Measurements from ENCODE around the gene GPR146. TPM values are rescaled to one million over a fixed set of nuclear protein-coding genes. Genes with fewer than 3 reads are reported as not detected.
A peak's percentile ranks its signal among the peaks of the same experiment; 100 is the strongest.

GPR146 gene
- total and polyA plus RNA-seq, 9 of the 15 experiments (the other 6 are each of a cell fraction or from before 2014, with no cell fraction given): 0.22 to 3.6 (median 0.64) TPM; not detected in 2

DNA sequence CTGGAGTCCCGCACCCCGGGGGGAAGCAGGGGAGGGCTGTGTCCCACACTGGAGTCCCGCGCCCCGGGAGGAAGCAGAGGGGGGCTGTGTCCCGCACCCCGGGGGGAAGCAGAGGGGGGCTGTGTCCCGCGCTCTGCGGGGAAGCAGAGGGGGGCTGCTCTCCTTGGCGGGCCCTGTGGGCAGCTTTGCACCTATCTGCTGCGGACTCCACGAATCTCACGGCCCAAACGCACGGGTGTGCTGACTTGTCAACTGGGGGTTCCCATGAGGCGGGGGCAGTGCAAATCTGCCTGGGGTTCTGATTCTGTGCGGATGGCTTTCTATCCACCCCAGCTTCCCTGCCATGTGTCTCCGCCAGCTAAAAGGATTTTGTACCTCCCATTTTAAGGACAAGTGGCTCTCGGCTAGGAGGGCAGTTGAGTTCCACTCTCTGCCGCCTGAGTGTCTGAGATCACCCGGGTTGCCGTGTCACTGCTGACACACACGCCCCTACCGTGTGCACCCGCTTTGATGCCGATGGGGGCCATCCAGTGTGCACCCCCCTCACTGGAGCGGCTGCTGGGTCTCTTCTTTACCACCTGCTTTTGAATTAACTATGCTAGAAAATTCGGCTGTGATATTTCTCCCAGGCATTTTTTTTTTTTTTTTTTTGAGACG is 64.0 kb downstream of the GPR146 start (continued):
- TF ChIP-seq NR4A1 (CRISPR knock-in tag; IDR thresholded peaks at IDR 0.05) (no peak), NR4A1 (tag; IDR thresholded peaks at IDR 0.05) (no peak), HMG20A (CRISPR knock-in tag; conservative IDR thresholded peaks at IDR 0.05) (no peak), MAZ (CRISPR knock-in tag; conservative IDR thresholded peaks at IDR 0.05 in 1 of 2, IDR thresholded peaks at IDR 0.05 in 1 of 2) (no peak), HBP1 (CRISPR knock-in tag; IDR thresholded peaks at IDR 0.05) (no peak), ZKSCAN3 (CRISPR knock-in tag; IDR thresholded peaks at IDR 0.05) (no peak), FOXK2 (conservative IDR thresholded peaks at IDR 0.05 in 1 of 2, IDR thresholded peaks at IDR 0.05 in 1 of 2; ENCODE audit: low read depth in 2 of 2) (no peak), FOSL1 (tag; conservative IDR thresholded peaks at IDR 0.05) (no peak), ETS2 (tag; IDR thresholded peaks at IDR 0.05; ENCODE audit: borderline replicate concordance, poor library complexity, severe bottlenecking) (no peak), DLX4 (CRISPR knock-in tag; IDR thresholded peaks at IDR 0.05) (no peak), ZNF766 (CRISPR knock-in tag; conservative IDR thresholded peaks at IDR 0.05) (no peak), SREBF2 (CRISPR knock-in tag; IDR thresholded peaks at IDR 0.05) (no peak)

MicroRNAs encoded within 50 kb of the gene (microRNA counts, 767-probe panel; counts per million panel counts)
- microRNA hsa-miR-339-3p (not detected), microRNA hsa-miR-339-5p (2,751 counts per million, percentile 66 among the panel's probes with 10 or more counts)

Small RNAs within 50 kb of the gene (microRNA-seq; reads per million reads assigned to microRNA genes)
- 1,522 reads per million, percentile 94 among the genes with 10 or more reads in this experiment for gene MIR339 (ENCODE audit: borderline microRNAs expressed)

Small RNAs within 50 kb of the gene (small RNA-seq; reads per million reads assigned to genes)
- gene MIR339: 66.3 reads per million, percentile 98 among the genes with 10 or more reads in this experiment

Other genes starting within 250 kb of the GPR146 start
Only the 7 nearest of the 8 such genes appear.
- gene GET4, start 168.0 kb upstream of the GPR146 start, total RNA-seq (2014; rRNA removed): 111 and 135 TPM in 2 replicates
- 13.0 and 15.7 TPM in 2 replicates for gene GET4, start 168.0 kb upstream of the GPR146 start, total RNA-seq (2014; rRNA removed; fragmentation: Illumina TruSeq; extraction: Trizol)
- gene GET4, start 168.0 kb upstream of the GPR146 start, total RNA-seq (2015; rRNA removed; fragmentation: Illumina TruSeq; extraction: Trizol): 37.9 and 40.4 TPM in 2 replicates
- gene GET4, start 168.0 kb upstream of the GPR146 start, total RNA-seq (2021): 83.3 and 89.9 TPM in 2 replicates
- gene GET4, start 168.0 kb upstream of the GPR146 start, polyA plus RNA-seq (2011; rRNA removed): 45.0 and 45.4 TPM in 2 replicates
- 33.2 and 48.4 TPM in 2 replicates for gene GET4, start 168.0 kb upstream of the GPR146 start, polyA plus RNA-seq (2014; fragmentation: Illumina TruSeq; extraction: Trizol)
- gene GET4, start 168.0 kb upstream of the GPR146 start, polyA plus RNA-seq (2014; fragmentation: Nextera tagmentation; extraction: Ambion mirVana): 1 to 10 TPM in 1 of 2 experiments, under 1 TPM in 1; 0.99 to 2.0 TPM
- gene GET4, start 168.0 kb upstream of the GPR146 start, polyA plus RNA-seq (2014; rRNA removed): 122 and 151 TPM in 2 replicates
- gene ADAP1, start 89.9 kb upstream of the GPR146 start, total RNA-seq (2014; rRNA removed): 0.27 and 0.41 TPM in 2 replicates
- gene ADAP1, start 89.9 kb upstream of the GPR146 start, total RNA-seq (2014; rRNA removed; fragmentation: Illumina TruSeq; extraction: Trizol): not detected in 2 replicates
- gene ADAP1, start 89.9 kb upstream of the GPR146 start, total RNA-seq (2015; rRNA removed; fragmentation: Illumina TruSeq; extraction: Trizol): 0.26 and 0.58 TPM in 2 replicates
- gene ADAP1, start 89.9 kb upstream of the GPR146 start, total RNA-seq (2021): 0.47 and 0.54 TPM in 2 replicates
- gene ADAP1, start 89.9 kb upstream of the GPR146 start, polyA plus RNA-seq (2011; rRNA removed): 1.1 and 1.4 TPM in 2 replicates
- gene ADAP1, start 89.9 kb upstream of the GPR146 start, polyA plus RNA-seq (2014; fragmentation: Illumina TruSeq; extraction: Trizol): 0.68 TPM in 2 replicates
- not detected for gene ADAP1, start 89.9 kb upstream of the GPR146 start, polyA plus RNA-seq (2014; fragmentation: Nextera tagmentation; extraction: Ambion mirVana)
- 0.36 and 0.40 TPM in 2 replicates for gene ADAP1, start 89.9 kb upstream of the GPR146 start, polyA plus RNA-seq (2014; rRNA removed)
- 7.9 and 11.7 TPM in 2 replicates for gene COX19, start 69.0 kb upstream of the GPR146 start, total RNA-seq (2014; rRNA removed)
- 9.8 and 11.9 TPM in 2 replicates for gene COX19, start 69.0 kb upstream of the GPR146 start, total RNA-seq (2014; rRNA removed; fragmentation: Illumina TruSeq; extraction: Trizol)
- 8.6 and 9.4 TPM in 2 replicates for gene COX19, start 69.0 kb upstream of the GPR146 start, total RNA-seq (2015; rRNA removed; fragmentation: Illumina TruSeq; extraction: Trizol)
- 10.2 and 10.5 TPM in 2 replicates for gene COX19, start 69.0 kb upstream of the GPR146 start, total RNA-seq (2021)
- gene COX19, start 69.0 kb upstream of the GPR146 start, polyA plus RNA-seq (2011; rRNA removed): 7.3 and 8.1 TPM in 2 replicates
- 6.0 and 6.1 TPM in 2 replicates for gene COX19, start 69.0 kb upstream of the GPR146 start, polyA plus RNA-seq (2014; fragmentation: Illumina TruSeq; extraction: Trizol)
- 1 to 10 TPM; 5.2 to 5.9 TPM for gene COX19, start 69.0 kb upstream of the GPR146 start, polyA plus RNA-seq (2014; fragmentation: Nextera tagmentation; extraction: Ambion mirVana)
- 10.4 and 11.1 TPM in 2 replicates for gene COX19, start 69.0 kb upstream of the GPR146 start, polyA plus RNA-seq (2014; rRNA removed)
- not detected in 2 replicates for gene CYP2W1, start 61.4 kb upstream of the GPR146 start, total RNA-seq (2014; rRNA removed)
- not detected in 2 replicates for gene CYP2W1, start 61.4 kb upstream of the GPR146 start, total RNA-seq (2014; rRNA removed; fragmentation: Illumina TruSeq; extraction: Trizol)
- not detected in 2 replicates for gene CYP2W1, start 61.4 kb upstream of the GPR146 start, total RNA-seq (2015; rRNA removed; fragmentation: Illumina TruSeq; extraction: Trizol)
- gene CYP2W1, start 61.4 kb upstream of the GPR146 start, total RNA-seq (2021): not detected in 2 replicates
- not detected in 2 replicates for gene CYP2W1, start 61.4 kb upstream of the GPR146 start, polyA plus RNA-seq (2011; rRNA removed)
- gene CYP2W1, start 61.4 kb upstream of the GPR146 start, polyA plus RNA-seq (2014; fragmentation: Illumina TruSeq; extraction: Trizol): not detected in 2 replicates
- gene CYP2W1, start 61.4 kb upstream of the GPR146 start, polyA plus RNA-seq (2014; fragmentation: Nextera tagmentation; extraction: Ambion mirVana): not detected
- 0.07 TPM in 1 of 2 replicates, not detected in the other for gene CYP2W1, start 61.4 kb upstream of the GPR146 start, polyA plus RNA-seq (2014; rRNA removed)
- gene GPER1, start 43.6 kb downstream of the GPR146 start, total RNA-seq (2014; rRNA removed): 0.08 and 0.09 TPM in 2 replicates
- not detected in 2 replicates for gene GPER1, start 43.6 kb downstream of the GPR146 start, total RNA-seq (2014; rRNA removed; fragmentation: Illumina TruSeq; extraction: Trizol)
- gene GPER1, start 43.6 kb downstream of the GPR146 start, total RNA-seq (2015; rRNA removed; fragmentation: Illumina TruSeq; extraction: Trizol): 0.04 TPM in 1 of 2 replicates, not detected in the other
- 0.11 TPM in 1 of 2 replicates, not detected in the other for gene GPER1, start 43.6 kb downstream of the GPR146 start, total RNA-seq (2021)
- gene GPER1, start 43.6 kb downstream of the GPR146 start, polyA plus RNA-seq (2011; rRNA removed): 0.08 and 0.14 TPM in 2 replicates
- not detected in 2 replicates for gene GPER1, start 43.6 kb downstream of the GPR146 start, polyA plus RNA-seq (2014; fragmentation: Illumina TruSeq; extraction: Trizol)
- gene GPER1, start 43.6 kb downstream of the GPR146 start, polyA plus RNA-seq (2014; fragmentation: Nextera tagmentation; extraction: Ambion mirVana): not detected
- not detected in 2 replicates for gene GPER1, start 43.6 kb downstream of the GPR146 start, polyA plus RNA-seq (2014; rRNA removed)
- gene ZFAND2A, start 115.7 kb downstream of the GPR146 start, total RNA-seq (2014; rRNA removed): 19.9 and 23.1 TPM in 2 replicates
- 16.6 and 16.8 TPM in 2 replicates for gene ZFAND2A, start 115.7 kb downstream of the GPR146 start, total RNA-seq (2014; rRNA removed; fragmentation: Illumina TruSeq; extraction: Trizol)
- 20.0 and 21.2 TPM in 2 replicates for gene ZFAND2A, start 115.7 kb downstream of the GPR146 start, total RNA-seq (2015; rRNA removed; fragmentation: Illumina TruSeq; extraction: Trizol)
- gene ZFAND2A, start 115.7 kb downstream of the GPR146 start, total RNA-seq (2021): 20.6 and 22.3 TPM in 2 replicates
- gene ZFAND2A, start 115.7 kb downstream of the GPR146 start, polyA plus RNA-seq (2011; rRNA removed): 31.7 and 33.7 TPM in 2 replicates
- gene ZFAND2A, start 115.7 kb downstream of the GPR146 start, polyA plus RNA-seq (2014; fragmentation: Illumina TruSeq; extraction: Trizol): 21.5 and 26.1 TPM in 2 replicates
- gene ZFAND2A, start 115.7 kb downstream of the GPR146 start, polyA plus RNA-seq (2014; fragmentation: Nextera tagmentation; extraction: Ambion mirVana): 10 to 100 TPM; 54.3 to 56.8 TPM
- 26.2 and 27.3 TPM in 2 replicates for gene ZFAND2A, start 115.7 kb downstream of the GPR146 start, polyA plus RNA-seq (2014; rRNA removed)
- gene UNCX, start 188.3 kb downstream of the GPR146 start, total RNA-seq (2014; rRNA removed): not detected in 2 replicates
- gene UNCX, start 188.3 kb downstream of the GPR146 start, total RNA-seq (2014; rRNA removed; fragmentation: Illumina TruSeq; extraction: Trizol): not detected in 2 replicates
- not detected in 2 replicates for gene UNCX, start 188.3 kb downstream of the GPR146 start, total RNA-seq (2015; rRNA removed; fragmentation: Illumina TruSeq; extraction: Trizol)
- not detected in 2 replicates for gene UNCX, start 188.3 kb downstream of the GPR146 start, total RNA-seq (2021)
- not detected in 2 replicates for gene UNCX, start 188.3 kb downstream of the GPR146 start, polyA plus RNA-seq (2011; rRNA removed)
- gene UNCX, start 188.3 kb downstream of the GPR146 start, polyA plus RNA-seq (2014; fragmentation: Illumina TruSeq; extraction: Trizol): not detected in 2 replicates
- gene UNCX, start 188.3 kb downstream of the GPR146 start, polyA plus RNA-seq (2014; fragmentation: Nextera tagmentation; extraction: Ambion mirVana): not detected
- not detected in 2 replicates for gene UNCX, start 188.3 kb downstream of the GPR146 start, polyA plus RNA-seq (2014; rRNA removed)